HG03432 (cell line): ENCODE data around the gene NUAK1.

Source experiments
- ATAC-seq: cut with Tn5 transposase; IDR thresholded peaks from one replicate; pipeline ENCODE4 v1.9.1; 2021; ENCODE audit warnings: mild to moderate bottlenecking, moderate library complexity; ENCODE audit not compliant: unreplicated experiment

Gene NUAK1

DNA sequence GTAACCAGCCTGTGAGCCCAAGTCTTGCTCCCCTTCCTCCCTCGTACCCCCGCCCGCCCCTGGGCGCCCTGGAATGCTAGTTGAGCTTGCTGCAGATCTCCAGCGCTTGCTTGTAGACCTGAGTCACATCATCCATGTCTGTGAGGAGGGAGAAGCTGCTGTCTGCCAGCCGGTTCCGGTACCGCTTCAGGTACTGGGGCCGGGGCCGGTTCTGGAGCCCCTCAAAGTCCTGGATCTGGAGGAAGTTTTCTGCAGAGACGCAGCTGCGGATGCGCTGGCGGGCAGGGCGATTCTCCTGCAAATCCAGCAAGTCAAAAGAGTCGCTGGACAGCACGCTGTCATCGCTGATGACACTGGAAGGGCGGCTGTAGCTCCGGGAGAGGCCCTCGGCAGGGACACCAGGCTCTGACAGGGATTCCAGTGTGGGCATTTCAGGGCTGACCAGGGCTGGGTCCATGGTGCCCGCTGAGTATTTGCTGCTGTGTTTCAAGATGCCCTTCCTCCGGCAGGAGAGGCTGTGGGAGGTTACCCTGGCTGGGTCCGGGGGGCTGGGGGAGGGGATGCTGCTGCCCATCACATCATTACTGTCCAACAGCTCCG lies 71.9 kb downstream of the NUAK1 start:
- no peak for ATAC-seq

DNA sequence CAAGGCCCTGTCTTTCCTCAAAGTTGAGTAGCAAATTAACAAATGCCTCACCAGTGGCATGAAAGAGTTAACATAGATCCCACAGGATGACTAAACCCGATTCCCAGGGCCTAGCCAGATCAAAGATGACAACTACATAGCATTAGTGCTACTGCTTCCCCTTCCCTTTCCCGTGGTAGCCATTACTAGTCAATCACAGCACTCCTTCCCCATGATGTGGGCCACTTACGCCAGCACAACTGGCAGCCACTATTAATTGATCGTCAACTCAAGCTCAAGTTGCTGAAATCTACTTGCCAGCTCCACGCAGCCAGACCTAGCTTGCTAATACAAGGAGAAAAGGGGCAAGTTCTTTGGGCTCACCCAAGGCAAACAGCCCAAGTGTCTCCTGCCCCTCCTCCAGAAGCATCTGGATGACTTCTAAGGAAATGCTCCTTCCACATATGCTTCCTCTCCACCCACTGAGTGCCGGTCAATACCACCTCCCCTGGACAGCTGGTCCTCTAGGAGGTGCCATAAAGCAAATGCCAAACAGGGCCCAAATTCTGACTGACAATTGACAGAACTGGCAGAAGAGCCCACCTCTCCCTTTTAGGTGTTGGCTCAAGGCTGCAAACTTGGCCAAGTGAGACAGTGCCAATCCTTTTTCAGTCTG lies 72.6 kb downstream of the NUAK1 start:
- ATAC-seq, result no peak

DNA sequence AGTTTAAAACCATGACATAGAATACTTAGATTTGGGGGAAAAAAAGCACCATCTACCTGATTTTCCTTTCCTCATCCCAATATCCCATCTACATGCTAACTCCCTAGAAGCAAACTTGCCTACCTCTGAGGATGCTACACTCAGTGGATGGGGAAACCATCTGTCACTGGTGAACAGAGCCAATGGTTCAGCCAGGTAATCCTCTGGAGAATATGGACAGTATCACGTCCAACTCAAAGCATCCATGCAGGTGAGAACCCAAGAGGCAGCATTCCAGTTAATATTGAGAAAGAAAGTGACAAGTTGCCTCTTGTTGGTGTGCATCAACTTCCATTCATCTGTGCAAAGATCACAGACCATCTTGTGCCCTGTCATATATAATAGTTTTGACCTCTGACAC lies 73.2 kb downstream of the NUAK1 start:
- ATAC-seq, result no peak

DNA sequence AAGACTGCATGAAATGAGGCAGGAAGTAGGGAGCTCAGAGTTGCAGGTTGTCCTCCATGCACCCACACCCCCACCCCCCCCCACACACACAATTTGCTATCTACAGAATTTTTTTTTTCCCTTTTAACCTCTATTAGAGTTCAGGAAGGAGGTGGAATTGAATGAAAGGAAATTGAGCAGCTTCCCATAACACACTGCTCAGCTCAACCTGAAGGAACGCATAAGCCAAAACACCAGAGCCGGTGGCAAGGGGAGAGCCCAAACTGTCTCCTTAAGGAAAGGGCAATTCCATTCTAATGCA lies 74.1 kb downstream of the NUAK1 start:
- ATAC-seq, result no peak

DNA sequence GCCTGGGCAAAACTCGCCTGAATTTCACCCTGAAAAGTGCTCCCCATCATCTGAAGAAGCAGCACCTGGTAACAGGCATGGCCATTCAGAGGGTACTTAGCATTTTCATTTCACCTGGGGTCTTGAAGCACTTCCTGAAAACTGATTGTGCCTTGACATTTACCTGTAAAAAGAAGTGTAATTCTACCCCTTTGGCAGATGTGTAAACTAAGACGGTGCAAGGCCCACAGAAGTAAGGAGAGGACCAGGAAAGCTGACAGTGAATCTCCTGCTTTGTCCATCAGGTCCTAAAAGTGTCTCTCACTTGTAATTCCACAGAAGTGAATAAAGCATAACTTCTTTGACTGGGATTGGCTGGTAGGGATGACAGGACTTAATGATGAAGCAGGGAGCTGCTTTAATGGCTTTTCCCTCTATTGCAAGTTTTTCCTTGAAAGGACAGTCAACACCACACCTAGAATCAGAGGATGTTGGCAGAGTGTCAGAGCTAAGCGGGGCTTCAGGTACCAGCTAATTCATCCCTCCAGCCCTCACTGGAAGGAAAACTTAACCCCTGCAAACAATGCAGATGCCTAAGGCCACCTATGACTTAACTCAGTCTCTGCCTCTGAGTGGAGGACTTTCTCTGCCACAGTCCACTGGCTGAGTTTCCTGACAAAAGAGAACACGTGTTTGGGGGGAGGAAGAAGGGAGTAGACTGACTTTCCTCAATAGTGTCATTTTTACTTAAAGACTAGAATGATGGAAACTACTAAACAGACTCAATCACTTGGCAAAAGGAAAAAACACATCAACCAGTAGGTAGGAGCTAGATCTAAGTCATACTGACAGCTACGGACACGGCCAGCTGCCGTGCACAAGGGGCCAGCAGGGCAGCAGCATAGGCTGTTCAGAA lies 74.7 kb downstream of the NUAK1 start:
- ATAC-seq, result no peak

DNA sequence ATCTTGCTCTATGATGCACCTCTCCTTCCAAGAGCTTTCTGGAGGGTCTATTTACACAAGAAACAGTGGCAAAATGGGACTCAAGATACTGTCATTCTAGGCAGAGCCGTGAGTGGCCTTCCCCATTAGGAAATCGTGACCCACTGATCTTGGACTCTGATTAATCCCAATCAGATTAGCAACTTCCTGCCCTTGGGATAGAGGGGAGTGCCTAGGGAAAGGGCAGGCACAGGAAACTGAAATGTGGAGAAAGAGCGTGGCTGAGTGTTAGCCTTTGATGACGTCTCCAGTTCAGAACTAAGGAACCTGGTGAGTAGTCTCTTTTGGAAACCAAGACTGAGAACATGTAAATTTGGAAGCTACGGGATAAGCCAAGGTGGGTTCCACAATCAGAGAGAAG lies 76.1 kb downstream of the NUAK1 start:
- no peak for ATAC-seq

DNA sequence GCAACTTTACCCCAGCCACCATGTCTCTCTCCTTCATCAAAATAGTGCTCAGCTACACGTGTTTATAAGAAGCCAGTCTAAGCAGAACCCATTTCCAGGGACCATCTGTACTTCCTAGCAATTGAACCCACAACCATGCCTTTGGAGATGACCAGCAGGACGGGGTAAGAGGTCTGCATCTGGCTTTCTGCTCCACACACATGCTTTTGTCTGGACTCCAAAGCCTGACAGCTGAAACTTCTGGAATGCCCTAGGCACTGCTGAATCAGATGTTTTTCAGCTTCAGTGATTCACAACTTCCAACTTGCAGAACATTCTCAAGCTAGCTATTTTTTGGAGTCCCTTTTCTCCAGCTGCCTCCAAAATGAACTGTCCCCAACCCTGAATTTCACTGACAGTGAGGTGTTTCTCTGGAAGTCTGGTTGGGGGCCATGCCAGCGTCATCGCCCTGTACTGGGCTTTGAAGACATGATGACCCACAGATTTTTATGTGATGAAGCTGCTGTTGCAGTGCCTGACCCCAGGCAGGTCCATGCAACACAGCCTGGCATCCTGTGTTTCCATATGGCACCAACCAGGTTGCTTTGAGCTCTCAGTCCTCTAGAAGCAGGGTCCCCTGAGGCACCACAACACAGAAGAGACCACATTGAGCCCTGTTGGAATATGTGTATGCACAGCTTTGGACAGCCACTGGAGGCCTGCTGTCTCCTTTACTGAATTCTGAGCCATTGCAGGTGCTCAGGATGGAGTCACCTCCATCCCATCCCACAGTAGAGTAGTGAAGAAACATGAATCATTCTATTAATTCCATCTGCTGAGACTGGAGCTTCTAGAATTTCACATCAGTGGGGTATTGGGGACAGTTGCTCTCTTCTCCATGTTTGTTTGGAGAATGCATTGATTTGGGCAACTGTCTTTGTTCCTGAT lies 80.2 kb downstream of the NUAK1 start:
- no peak for ATAC-seq

DNA sequence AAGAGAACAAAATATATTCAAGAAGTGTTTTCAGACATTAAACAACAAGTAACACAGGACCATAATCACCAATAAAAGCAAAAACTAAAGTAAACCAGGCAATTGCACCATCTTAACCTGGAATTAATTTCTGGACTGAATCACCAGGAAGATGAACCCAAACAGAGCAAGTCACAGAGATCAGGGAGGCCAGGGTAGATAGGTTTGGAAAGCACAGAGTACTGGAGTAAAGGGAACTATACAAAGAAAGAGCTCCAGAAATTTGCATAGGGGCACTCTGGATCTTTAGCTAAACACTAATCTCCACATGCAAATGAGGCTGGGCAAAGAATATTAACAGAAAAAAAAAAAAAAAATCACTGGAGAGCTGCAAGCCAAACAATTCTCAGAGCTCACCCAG lies 84.7 kb downstream of the NUAK1 start:
- ATAC-seq, result no peak

DNA sequence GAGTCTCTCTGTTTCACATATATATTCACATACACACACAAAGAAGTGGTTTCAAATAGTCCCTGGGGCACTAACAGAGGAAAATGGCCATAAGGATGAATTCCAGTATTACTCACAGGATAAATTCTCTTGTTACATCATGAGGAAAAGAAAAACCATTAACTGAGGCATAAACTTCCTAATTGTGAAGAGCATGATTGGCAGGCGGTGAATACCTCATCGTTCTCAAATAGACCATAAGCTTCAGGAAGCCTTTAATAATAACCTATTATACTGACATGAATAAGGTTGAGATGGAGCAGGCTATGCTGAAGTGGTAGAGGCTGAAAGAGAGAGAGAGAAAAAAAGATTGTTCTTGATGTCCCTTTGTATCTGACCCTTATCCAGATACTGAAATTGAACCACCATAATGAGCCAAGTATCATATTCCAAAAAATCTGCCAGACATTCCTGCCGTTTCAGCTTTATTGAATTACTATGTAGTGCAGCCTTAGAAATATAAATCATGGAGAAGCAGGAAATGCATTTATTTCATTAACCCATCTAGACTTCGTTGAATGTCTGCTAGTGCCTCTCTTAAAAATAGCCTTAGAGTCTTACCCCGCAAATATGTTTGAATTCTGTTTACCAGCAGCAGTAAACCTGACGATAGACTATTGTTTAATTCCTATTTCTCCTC lies 86.8 kb downstream of the NUAK1 start:
- no peak for ATAC-seq

DNA sequence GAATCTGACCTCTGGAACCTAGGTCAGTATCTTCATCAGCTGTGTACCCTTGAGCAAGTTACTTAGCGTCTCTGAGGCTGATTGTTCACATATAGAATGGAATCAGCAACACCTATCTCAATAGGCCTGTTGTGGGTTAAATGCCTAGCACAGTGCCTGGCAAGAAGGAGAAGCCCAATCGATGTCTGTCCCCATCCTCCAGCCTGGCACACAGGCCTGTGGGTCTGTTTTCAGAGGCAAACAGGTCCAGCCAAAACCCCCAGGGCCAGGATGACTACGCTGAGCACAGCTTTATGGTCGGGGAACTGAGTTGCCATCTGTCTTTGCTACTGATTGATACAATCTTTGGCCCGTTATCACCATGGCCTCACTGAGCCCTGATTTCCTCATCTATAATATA lies 89.2 kb downstream of the NUAK1 start:
- ATAC-seq, result no peak

DNA sequence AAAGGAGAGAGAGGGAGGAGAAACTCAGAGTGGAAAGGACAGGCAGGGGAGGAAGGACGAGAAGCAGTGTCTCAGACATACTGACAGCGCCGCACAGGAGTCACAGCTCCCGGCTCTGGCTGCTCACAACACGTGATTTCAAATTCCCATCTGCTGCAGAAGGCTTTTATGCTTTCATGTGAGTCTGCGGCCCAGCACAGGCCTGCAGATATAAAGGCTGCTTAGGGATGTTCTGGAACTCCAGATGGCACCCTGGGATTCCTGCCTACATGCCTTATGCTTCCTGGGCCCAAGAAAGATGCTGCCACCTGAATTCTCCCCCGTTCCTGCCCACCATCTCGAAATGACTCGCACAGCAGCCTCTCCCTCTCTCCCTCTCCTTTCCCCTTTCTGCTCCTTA lies 89.6 kb downstream of the NUAK1 start:
- no peak for ATAC-seq

DNA sequence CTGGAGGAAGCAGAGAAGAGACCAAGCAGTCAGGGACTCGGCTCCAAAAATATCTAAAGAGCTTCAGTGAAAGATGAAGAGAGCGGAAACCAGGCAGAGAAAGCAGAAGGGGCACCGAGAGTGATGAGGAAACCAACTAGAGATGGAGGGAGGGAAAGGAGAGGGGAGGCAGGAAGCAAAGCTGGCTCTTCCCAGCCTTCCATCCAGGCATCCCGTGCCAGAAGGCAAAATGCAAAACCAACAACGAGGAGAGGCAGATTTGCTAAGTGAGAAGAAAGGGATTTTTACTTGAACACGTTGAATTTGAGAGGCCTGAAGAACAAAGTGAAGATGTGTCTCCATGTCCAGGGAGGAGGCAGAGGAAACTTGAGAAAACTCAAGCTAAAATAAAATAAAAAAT lies 90.1 kb downstream of the NUAK1 start:
- ATAC-seq, result no peak

DNA sequence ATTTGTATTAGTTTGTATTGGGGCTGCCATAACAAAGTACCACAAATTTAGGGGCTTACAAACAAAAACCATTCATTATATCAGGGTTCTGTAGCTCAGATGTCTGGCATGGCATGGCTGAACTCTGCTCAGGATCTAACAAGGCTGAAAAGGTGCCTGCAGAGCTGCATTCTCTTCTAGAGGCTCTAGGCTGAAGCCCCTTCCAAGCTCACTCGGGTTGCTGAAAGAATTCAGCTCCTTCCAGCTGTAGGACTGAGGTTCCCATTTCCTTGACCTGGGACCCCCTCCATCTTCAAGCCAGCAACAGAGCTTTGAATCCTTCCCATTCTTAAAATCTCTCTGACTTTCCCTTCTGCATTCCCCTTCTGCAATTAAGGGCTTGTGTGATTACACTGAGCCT lies 90.7 kb downstream of the NUAK1 start:
- ATAC-seq, result no peak

DNA sequence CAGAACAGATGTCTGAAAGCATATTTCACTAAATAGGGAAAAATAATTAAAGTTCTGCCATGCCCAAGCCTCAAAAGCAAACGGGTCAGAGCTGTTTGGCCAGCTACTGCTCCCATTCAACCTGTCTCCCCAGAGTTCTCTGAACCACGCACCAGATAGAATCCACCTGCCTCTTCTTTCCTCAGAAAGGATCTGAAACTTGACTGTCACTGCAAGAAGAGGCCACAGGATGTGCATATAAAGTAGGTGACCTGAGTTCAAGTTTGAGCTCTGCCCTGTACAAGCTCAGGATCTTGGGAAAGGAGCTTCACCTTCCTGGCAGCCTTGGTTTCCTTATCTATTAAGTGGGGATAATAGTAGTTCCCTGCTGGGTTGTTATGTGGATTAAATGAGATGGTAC lies 91.8 kb downstream of the NUAK1 start:
- ATAC-seq, result no peak

DNA sequence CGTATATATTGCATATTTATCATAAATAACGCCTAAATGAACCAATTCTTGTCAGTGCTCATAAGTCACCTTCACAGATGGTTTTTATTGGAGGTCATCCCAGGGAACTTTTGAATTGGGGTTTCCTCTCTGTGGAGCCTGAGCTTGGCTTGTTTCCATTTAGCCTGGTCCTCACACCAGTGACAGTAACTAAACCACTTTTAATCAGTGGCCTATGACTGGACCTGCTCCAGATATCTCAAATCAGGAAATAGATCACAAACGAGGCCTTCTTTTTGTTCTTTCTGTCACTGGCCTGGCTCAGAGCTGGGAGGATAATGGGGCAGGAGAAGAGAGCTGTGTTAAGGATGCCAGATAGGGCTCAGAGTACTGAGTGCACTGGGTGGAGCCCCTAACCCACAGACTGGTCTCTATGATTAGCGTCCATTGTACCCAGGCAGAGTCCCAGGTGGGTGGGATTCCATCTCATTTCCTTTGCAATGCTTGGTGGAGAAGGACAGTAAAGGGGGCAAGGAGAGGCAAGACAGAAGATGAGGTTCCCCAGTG lies 92.4 kb downstream of the NUAK1 start:
- ATAC-seq, result no peak

DNA sequence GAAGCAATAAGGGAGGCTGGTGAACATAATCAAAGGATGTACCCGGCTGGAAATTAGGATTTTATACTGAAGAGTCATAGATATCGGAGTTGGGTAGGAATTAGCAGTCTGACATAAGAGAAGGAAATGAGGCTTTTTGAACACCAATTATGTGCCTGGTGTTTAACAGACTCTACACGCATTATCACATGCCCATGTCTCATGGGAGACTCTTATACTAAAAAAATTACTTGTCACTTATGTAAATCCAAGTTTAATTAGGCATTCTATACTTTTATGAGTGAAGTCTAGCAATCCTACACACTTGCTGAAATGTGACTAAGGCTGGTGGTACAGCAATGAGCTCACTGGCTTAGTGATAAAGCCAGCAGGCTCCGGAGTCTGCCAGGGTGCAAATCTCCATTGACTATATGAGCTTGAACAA lies 93.5 kb downstream of the NUAK1 start:
- ATAC-seq, result no peak

DNA sequence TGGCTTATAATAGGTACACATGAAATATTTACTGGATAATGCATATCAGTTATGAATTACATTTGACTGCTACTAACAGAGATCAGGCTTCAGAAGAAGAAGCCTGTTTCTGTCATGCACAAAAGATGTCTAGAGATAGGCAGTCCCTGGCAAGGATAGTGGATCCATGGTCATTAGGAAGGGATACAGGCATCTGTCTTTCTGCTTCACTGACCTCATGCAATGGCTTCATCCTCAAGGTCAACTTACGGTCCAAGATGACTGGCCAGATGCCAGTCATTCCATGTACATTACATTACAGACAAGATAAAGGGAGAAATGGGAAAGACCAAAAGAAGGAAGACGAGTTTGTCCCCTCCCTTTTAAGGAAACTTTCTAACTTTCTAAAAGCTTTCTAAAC lies 94.0 kb downstream of the NUAK1 start:
- no peak for ATAC-seq

DNA sequence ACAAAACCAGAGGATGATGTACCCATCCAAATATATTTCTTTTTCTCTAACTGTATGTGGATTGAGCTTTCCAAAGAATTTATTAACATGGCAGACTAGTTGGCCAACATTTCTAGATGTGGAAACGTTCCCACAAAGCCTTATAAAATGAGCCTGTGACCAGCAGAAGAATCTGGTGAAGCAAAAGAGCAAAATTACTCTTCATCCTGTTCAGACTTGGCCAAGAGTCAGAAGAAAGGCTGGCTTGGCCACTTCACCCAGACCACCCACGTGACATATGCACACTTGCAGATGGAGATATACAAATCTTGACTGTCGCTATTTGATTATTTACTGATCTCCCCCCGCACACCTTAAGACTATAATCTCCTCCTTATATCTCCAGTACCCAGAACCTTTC lies 96.7 kb downstream of the NUAK1 start:
- no peak for ATAC-seq

DNA sequence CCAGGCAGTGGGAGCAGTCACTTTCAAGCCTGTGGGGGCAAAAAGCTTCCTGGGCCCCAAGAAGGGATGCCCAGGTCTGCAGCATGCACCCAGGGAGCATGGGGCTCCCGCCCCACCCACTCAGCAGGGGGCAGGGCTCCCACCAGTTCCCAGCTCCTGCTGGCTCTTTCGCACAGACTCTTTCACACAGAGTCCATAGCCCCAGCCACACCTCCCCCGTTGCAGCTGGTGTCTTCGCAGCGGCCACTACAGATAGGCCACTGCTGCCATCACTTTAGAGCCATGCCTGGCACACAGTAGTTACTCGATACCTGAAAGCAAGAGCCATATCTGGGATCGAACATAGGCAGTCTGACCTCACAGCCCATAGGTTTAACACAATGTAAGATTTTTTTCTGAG lies 98.2 kb downstream of the NUAK1 start:
- no peak for ATAC-seq

DNA sequence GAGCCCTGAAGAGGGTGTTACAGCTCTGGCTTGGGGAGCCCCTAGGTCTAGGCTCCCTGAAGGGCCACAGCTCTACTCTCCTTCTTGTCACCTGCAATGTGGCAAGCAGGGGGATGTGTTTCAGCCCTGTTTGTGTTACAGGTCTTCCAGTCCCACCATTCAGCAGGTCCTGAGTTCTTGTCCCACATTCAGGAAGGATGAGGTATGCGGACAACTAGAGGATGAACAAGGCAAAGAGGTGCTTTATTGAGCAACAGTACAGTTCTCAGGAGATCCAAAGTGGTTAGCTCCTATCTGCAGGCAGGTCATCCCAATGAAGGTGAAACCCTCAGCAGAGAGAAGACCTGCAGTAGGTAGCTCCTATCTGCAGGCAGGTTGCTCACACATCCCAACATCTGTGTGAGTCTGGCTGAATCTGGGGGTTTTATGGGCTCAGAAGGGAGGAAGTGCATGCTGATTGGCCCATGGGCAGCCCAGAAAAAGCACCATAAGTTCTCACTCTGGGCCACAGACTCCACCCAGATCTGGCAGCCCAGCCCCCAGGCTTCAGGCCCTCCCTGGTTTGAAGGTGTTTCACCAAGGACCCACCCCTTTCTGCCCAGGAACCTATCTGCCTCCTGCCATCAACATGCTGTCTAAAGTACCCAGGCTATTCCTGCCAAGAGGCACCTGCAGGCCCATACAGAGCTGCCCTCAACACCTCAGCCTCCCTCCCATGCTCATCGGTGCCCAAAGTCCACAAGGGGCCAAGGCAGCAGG lies 98.9 kb downstream of the NUAK1 start:
- no peak for ATAC-seq
